ENCODE data around the gene SPAG16.

The SPAG16 gene

DNA sequence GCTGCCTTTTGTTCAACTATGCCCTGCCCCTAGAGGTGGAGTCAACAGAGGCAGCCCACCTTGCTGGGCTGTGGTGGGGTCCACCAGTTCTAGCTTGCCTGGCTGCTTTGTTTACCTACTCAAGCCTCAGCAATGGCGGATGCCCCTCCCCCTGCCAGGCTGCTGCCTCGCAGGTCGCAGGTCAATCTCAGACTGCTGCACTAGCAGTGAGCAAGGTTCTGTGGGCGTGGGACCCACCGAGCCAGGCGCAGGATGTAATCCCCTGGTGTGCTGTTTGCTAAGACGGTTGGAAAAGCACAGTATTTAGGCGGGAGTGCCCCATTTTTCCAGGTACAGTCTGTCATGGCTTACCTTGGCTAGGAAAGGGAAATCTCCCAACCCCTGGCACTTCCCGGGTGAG, 993.6 kb downstream of the SPAG16 start:
- DNase-seq (ENCODE audit: low spot score): no peak

GRCh38 chr2:214286011-214286410, 1001.7 kb downstream of the SPAG16 start:
- DNase-seq (ENCODE audit: low spot score): no peak

DNA sequence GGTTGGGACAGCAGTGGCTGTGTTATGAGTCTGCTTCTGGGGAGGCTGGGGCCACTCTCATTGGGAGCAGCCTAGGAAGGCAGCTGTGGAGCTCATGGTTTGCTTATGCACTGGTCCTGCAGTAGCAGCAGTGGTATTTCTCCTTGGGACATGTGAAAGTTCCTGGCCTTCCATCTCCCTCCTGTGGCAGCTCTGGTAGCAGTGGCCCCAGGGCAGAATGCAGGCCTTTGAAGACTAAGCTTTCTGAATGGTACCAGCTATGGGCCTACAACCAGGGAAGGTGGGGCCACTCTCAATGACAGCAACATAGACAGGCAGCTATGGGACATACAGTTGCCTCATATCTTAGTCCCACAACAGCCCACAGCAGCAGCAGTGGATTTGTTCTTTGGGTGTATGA, 1009.3 kb downstream of the SPAG16 start:
- no peak for DNase-seq (ENCODE audit: low spot score)

DNA sequence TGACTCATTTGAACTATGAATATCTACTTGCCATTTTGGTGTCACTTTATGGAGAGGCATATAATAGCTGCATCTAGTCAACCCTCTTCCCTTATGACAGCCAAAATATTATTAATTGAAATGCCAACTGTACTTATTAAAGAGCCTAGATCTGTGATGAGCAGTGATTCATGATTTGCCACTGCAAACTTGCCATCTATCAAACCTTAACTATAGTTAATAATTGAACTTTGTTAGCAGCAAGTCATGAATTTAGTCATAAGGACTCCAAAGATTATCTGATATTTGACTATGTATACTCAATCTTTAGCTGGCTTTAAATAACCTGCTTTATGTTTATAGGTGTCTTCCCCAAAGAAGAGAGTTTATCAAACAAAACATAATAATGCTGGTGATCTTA, 1010.2 kb downstream of the SPAG16 start:
- no peak for DNase-seq (ENCODE audit: low spot score)

DNA sequence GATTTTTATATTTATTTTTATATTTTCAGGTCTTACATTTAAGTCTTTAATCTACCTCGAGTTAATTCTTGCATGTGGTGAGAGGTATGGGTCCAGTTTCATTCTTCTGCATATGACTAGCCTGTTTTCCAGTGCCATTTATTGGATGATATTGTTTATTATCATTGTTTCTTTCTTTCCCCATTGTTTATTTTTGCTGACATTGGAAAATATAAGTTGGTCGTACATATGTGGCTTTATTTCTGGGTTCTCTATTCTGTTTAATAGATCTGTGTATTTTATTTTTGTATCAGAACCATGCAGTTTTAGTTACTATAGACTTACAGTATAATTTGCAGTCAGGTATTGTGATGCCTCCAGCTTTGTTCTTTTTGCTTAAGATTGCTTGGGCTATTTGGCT, 1013.2 kb downstream of the SPAG16 start:
- DNase-seq (ENCODE audit: low spot score): no peak

- DNase-seq (ENCODE audit: low spot score): peak; percentile 7
Observed at GRCh38 chr2:214310319-214310718, 1026.1 kb downstream of the SPAG16 start.

- no peak for DNase-seq (ENCODE audit: low spot score)
Observed at GRCh38 chr2:214311031-214311533, 1026.8 kb downstream of the SPAG16 start.

DNA sequence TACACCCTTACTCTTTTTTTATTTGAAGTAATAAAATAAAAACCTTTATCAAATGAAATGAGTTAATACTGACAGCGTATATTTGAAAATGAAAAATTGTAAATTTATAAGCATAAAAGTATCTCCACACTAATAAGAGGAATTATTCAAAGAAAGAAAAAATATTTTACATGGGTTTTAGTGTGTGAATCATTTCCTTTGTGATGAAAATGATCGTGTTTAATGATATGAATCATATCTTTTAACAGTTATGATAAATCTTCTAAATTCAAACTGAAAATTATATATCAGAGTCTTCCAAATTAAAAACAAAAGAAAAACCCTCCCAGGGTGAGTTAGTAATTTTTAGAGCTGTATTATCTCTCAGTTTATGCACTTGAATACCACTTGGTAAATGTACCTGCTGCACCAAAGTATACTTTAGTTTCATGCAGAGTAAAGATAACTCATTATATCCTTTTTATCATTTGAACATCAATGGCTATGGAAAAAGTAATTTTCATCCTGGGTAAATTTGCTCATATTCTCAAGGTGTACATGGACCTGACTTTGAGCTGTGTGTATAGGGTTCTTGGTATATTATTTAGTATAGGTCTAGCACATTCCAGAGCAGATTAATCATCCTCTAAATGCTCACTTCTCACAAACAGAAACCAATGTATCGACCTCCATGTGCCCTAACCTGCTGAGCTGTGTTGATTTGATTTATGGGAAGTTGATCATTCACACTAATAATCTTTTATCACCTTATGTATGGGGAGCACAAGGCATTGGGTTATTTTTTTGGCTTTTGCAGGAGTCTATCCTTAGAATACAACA, 1027.9 kb downstream of the SPAG16 start:
- DNase-seq (ENCODE audit: low spot score): no peak

- no peak for DNase-seq (ENCODE audit: low spot score)
Observed at GRCh38 chr2:214315324-214315723, 1031.1 kb downstream of the SPAG16 start.

- DNase-seq (ENCODE audit: low spot score): no peak
Observed at GRCh38 chr2:214320211-214320610, 1035.9 kb downstream of the SPAG16 start.

- DNase-seq (ENCODE audit: low spot score): no peak
Observed at GRCh38 chr2:214322662-214323061, 1038.4 kb downstream of the SPAG16 start.

DNA sequence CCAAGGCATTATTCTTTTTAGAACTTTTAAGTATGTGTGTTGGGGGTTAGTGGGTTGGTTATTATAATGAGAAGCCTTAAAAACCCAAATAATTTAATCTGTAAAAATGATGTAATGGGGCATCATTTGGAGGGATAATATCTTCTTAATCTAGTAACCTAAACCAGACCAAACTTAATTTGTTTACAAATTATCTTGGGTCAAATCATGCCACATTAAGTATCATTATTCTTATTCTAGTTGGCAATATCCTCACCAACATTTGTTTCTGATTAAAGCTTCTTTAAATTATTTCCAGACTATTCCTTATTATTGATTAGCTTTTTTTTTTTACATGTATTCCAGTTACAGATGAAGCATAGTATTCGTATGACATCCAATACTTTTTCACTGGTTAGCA, 1041.1 kb downstream of the SPAG16 start:
- no peak for DNase-seq (ENCODE audit: low spot score)

GRCh38 chr2:214328941-214329340, 1044.7 kb downstream of the SPAG16 start:
- no peak for DNase-seq (ENCODE audit: low spot score)

DNA sequence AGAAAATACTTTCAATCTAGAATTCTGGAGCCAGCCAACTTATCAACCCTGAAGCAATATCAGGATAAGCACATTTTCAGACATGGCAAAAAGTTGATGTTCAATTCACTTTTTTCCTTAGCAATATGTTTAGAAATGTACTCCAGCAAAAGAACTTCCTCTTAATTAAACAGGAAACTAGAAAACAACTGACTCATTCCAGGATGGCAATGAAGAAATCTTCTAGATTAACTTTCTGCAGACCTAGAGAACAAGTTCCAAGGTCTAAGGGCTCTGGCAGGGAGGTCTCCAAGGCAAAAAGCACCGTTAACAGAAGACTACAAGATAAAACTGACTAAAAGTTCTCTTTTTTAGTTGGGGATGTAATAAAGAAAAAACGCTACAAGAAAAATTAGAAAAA, 1057.4 kb downstream of the SPAG16 start:
- peak; percentile 5 for DNase-seq (ENCODE audit: low spot score)

DNA sequence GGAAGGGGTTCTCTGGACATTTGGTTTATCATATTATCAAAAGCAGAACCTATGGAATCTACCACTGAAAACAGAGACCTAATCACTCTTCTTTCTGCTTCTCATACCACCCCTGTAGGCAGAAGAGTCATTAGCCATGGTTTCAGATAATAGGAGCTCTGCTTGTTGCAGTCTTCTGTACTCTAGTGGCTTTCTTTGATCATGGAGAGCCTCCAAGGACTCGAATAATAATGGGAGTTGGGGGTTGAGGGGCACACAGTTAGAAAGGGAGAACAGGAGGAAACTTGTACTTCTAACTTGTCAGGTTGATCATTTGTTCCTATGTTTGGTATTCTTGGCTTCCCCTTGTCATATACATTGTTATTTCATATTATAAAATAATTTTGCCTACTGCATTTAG, 1074.2 kb downstream of the SPAG16 start:
- no peak for DNase-seq (ENCODE audit: low spot score)

DNA sequence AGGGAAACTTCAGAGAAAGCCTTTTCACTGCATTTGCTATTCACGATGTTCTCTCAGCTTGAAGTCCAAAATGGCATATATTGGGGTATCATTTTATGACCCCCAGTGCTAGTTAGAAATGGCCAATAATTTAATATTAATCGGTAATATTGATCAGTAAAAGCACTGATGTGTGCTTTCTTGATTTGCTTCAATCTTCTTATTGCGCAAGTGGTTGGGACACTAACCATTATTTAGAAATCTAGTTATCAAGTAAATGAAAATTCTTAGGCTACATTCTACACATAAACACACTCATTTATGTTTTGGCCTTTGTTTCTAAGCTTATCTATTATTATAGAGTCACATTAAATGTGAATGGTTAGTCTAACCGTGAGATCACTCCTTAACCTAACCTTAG, 1076.9 kb downstream of the SPAG16 start:
- no peak for DNase-seq (ENCODE audit: low spot score)

GRCh38 chr2:214365549-214365948, 1081.3 kb downstream of the SPAG16 start:
- no peak for DNase-seq (ENCODE audit: low spot score)

DNA sequence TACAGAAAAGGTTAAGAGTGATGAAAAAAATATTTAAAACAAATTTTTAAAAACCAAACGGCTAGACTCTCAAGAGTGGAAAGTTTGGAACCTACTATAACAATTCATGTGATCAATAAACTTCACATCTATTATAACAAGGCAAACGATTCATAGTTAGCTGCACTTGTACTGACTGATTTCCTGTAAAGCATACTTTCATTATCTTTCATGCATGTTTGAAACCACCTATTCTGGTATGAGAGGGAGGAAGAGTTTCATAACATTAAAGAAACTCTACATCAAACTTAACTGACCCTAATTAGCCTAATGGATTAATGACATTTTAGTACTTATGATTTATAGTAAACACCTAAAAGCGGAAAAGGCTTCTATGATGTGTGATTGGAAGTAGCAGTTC, 1082.9 kb downstream of the SPAG16 start:
- no peak for DNase-seq (ENCODE audit: low spot score)

- DNase-seq (ENCODE audit: low spot score): no peak
Observed at GRCh38 chr2:214376618-214377285, 1092.5 kb downstream of the SPAG16 start.

DNA sequence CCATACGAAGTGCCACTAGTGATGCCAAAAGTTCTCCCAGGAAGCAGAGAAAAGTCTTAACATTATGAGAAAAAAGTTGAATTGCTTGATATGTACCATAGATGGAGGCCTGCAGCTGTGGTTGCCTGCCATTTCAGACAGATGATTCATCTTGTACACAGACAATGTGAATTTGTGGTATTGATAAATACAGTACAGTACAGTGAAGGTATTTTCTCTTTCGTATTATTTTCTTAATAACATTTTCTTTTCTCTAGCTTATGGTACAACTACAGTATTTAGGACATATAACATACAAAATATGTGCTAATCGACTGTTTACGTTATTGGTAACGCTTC, 1093.0 kb downstream of the SPAG16 start:
- no peak for DNase-seq (ENCODE audit: low spot score)

- no peak for DNase-seq (ENCODE audit: low spot score)
Observed at GRCh38 chr2:214378455-214379103, 1094.3 kb downstream of the SPAG16 start.

DNA sequence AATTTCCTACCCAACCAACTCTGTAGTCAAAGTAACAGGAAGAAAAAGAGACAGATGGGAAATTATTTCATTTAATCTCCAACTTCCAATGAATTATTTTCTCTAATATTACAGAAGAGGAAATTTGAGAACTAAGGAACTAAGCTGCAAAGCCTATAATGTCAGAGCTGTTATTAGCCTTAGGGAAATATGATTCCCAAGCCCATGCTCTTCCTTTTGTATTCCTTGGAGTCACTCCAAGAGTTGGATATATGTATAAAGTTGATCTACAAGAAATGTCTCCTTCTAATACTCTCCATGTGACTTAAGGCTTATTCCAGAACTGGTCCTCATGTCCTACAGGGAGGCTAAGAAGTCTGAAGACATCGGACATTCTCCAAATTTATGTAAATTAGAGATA, 1095.0 kb downstream of the SPAG16 start:
- DNase-seq (ENCODE audit: low spot score): no peak

DNA sequence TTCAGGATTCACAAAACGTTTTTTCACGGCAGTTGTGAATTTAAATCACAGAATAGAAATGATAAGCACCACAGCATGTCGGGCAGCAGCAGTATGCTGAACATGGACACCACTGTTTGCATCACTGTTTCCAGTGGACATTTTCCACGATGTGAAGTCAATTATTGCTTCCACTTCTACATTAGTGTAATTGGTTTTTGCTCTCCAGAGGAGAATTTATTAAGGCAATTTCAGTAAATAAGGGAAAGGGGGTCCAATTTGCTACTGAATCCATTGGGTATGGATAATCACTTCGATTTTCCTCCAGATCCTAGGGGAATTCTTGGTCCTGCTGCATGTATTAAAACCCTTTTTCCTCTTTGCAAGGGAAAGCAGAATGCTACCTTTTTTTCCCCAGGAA, 1096.4 kb downstream of the SPAG16 start:
- no peak for DNase-seq (ENCODE audit: low spot score)

Data from GM03348 (cell line).